Measurements from ENCODE around the gene EFCAB8.
"Not testable (repeated sequence)": the region's sequence is repeated elsewhere in the genome, so short reads cannot be mapped to it uniquely, and the experiment has no call there.

Gene EFCAB8

GRCh38 chr20:32957459-32957858 is 98.7 kb downstream of the EFCAB8 start:
- no peak for DNase-seq (ENCODE audit: low spot score)

- DNase-seq (ENCODE audit: low spot score) = no peak
These were observed 99.9 kb downstream of the EFCAB8 start for GRCh38 chr20:32958574-32958973.

DNA sequence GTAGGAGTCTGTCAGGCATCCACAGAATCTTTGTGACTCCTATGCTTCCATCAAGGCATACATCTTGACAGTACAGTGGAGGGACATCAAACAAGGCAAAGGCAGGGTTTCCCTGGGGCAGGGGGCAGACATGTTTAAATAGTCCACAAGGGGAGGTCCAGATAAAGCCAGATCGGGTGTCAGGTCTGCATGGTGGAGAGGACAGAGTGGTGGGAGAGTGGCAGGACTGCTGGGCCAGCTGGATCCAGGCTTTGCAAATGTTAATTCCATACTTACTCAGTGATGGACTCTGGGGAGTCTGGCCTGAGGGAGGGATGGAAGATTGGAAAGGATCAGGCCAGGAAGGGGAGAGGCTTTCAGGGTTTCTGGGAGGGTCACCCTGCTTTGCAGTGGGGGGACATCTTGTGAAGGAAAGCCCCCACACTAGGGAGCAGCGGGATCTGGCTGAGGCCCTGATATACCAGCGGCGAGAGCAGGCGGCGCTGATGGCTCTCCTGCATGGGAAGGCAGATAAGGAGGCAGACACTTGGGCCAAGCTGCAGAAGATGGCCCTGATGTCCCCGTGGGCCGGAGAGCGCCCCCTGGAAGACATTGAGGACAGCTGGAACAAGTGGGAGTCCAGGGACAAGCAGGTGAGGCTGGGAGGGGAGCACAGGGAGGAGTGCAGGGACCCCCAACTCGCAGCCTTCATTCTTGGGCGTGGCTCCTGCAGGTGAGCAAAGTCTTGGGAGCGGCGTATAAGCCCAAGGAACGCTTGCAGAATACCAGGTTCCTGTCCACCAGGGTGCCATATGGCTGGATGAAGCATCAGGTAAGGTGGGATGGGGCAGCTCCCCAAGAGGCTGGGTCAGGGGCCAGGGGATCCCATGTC is 100.9 kb downstream of the EFCAB8 start:
- no peak for DNase-seq (ENCODE audit: low spot score)

- no peak for DNase-seq (ENCODE audit: low spot score)
These were observed 101.4 kb downstream of the EFCAB8 start for GRCh38 chr20:32960222-32960518.

DNA sequence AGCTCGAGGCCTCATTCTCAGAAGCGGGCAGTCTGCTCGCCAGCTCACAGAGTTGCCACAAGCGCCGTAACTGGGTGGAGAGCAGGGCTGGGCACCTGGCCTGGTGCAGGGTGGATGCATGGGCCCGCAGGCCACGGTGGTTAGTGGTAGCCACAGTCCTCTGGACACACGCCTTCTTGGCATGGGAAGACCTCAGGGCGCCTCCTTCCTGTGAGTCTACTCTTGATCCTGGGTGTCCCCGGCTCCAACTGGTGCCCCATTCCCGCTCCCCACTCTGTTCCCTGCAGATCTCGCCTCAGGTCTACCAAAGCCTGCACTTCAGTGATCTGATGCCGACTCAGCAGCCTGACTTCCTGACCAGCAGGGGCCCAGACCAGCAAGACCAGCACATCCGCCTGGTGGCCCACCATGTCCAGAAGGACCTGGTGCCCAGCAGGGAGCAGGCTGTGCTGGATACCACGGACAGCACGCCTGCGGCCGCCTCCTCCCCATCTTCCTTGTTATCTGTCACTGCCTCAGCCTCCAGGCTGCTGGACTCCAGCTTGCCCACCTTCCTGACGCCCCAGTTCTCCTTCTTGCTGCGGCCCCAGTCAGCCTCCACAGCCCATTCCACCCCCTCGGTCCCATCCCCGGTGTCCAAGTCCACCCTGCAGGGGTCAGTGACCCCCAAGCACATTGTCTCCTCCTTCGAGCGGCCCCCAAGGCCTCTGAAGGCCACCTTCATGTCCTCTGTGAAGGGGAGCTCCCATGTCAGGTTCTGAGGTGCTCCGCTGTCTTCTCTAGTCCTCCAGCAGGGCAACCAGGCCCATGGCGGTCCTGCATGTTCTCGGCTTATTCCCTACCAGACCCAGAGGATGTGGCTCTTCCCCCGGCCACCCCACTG is 102.4 kb downstream of the EFCAB8 start:
- no peak for DNase-seq (ENCODE audit: low spot score)

- no peak for DNase-seq (ENCODE audit: low spot score)
These were observed 103.3 kb downstream of the EFCAB8 start for GRCh38 chr20:32962053-32962452.

DNA sequence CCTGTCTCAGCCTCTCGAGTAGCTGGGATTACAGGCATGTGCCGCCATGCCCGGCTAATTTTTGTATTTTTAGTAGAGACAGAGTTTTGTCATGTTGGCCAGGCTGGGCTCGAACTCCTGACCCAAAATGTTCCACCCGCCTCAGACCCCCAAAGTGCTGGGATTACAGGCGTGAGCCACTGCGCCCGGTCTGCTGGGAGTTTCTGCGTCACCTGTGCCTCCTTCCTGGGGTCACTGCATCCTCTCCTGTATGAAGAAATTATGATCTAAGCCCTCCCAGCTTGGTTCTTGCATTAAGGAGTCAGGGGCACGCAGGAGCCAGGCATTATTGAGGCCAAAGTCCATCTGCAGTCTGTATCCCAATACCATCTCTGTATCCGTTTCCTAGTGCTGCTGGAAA is 103.9 kb downstream of the EFCAB8 start:
- not testable (repeated sequence) for DNase-seq (ENCODE audit: low spot score)

DNA sequence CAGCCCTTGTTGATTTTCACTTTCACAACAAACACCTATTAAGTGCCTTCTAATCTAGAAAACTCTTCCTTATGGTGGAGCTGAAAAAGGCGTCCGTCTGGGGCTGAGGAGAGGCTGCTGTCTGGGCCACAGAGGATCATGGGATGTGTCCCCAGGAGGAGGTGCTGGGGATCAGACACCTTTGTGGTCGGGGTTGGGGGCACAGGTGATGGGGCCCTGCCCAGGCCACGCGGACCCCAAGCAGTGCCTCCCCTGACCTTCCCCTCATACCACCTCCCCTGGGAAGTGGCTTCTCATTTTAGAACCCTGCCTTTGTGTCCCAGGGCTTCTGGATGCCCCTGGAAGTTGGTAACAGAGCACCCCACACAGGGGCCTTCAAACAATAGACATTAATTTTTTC is 104.5 kb downstream of the EFCAB8 start:
- DNase-seq (ENCODE audit: low spot score) = no peak

DNA sequence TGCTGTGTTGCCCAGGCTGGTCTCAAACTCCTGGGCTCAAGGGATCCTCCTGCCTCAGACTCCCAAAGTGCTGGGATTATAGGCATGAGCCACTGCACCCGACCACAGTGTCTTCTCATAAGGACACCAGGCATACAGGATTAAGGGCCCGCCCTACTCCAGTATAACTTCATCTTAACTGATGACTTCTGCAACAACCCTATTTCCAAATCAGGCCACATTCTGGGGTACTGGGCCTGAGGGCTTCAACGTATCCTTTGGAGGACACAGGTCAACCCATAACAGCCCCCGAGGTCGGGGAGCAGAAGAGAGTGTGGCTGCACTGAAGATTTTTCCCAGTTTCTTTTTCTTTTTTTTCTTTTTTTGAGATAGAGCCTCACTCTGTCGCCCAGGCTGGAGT is 105.9 kb downstream of the EFCAB8 start:
- DNase-seq (ENCODE audit: low spot score) = no peak

DNA sequence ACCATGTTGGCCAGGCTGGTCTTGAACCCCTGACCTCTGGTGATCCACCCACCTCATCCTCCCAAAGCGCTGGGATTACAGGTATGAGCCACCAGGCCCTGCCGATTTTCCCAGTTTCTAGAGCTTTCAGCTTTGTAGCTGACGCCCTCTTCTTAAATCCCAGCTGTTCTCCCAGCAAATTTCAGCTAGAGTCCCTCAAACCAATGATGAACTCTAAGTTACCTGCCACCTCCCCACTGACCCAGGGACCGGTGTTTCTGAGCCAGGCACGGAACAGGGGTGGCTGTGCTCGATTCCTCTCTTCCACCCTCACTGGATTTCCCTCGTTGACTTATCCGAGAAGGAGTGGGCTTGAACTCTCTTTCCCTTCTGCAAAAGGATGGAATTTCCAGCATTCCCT is 106.4 kb downstream of the EFCAB8 start:
- DNase-seq (ENCODE audit: low spot score) = no peak

DNA sequence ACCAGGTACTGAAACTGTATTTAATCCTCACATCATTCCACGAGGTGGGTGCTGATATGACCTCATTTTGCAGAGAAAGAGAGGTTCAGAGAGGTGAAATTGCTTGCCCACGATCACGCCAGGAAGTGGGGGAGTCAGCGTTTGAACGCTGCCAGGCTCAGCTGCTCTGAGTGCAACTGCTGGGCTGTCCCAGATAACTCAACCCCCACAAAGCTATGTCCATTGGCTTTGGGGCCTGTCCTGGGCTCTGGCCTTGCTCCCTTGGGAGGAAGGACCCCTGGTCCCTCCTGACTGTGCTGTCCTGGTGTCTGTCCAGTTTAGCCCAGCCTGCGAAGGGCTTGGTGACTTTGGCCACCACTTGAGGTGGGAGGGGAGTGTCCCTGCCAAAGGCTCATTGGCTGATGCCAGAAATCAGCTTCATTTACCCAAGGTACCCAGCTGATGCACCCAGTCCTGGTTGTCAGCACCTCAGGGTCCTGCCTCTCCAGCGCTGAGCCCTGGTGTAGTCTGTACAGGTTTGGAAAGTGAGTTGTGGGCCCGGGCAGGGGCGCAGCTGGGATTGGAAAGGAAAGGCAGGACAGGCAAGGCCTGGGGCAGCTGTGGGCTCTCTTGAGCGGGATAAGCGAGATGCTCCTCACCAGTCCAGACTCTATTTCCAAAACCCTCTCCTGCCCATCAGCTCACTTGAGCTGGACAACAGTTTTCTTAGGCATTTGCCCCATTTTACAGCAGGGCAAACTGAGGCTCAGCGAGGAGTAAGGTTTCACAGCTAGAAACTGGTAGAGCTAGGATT is 107.1 kb downstream of the EFCAB8 start:
- DNase-seq (ENCODE audit: low spot score) = no peak

- DNase-seq (ENCODE audit: low spot score) = no peak
These were observed 107.7 kb downstream of the EFCAB8 start for GRCh38 chr20:32966382-32966781.

DNA sequence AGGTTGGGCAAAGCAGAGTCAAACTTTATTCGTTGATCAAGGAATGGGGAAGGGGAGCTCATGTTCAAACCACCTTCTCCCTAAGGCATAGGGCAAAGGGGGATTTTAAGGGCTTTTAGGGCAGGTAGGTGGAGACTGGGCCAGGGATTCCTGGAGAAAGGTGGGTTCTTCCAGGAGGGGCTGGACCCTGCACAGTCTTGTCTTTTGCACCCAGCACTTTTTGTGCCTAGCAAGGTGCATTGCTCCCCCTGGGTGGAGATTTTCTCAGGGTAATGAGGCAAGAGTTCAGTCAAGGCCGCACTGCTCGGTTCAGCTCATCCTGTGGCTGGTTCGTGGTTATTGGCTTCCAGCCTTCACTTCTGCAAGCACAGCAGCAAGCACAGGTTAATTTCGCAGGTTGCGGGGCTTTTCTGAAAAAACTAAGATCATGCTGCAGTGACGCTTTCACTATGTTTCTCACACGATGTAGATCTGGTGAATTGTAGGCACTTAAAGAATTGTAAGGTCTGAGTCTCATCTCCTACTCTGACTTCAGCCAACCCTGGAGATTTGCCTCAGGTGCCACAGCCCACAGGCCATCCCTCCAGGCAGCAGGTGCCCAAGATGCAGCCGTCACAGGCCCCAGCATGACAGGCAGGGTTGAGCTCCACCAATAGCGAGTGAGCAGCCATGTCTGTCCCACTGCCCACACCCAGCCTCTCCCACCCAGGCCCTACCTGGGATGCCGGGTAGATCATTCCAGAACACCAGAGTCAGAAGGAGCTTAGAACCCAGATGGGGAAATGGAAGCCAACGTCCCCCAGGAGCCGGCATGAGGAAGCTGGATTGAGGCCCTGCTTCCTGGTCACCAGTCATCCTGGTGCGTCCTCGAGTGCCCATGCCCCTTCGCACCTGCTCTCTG is 108.4 kb downstream of the EFCAB8 start:
- no peak for DNase-seq (ENCODE audit: low spot score)

GRCh38 chr20:32967961-32968457 is 109.3 kb downstream of the EFCAB8 start:
- no peak for DNase-seq (ENCODE audit: low spot score)

DNA sequence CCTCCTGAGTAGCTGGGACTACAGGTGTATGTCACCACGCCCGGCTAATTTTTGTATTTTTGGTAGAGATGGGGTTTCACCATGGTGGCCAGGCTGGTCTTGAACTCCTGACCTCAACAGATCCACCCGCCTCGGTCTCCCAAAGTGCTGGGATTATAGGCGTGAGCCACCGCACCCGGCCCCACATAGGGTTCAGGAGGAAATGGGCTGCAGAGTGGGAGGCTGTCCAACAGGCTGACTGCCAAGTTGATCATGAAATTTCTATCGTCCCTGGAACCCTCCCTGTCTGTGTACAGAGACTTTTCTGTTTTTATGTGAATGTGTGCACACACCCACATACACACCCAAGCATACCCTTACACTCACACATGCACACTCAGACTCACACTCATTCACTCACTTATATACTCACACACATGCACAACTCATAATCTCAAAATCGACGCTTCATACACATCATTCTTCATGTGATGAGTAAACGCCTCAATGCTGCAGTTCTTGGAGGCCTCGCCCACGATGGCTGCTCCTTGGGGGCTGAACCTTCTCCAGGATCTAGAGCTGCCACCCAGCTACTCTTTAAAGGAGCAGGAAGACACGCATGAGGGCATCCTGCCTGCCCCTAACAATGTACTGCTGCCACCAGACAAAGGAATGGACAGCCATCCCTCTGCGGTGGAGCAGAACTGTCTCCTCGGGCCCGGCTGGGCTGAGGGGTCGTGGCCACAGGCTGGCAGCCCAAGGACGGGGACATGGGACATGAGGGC is 109.9 kb downstream of the EFCAB8 start:
- no peak for DNase-seq (ENCODE audit: low spot score)

GRCh38 chr20:32969356-32970114 is 110.8 kb downstream of the EFCAB8 start:
- no peak for DNase-seq (ENCODE audit: low spot score)

GRCh38 chr20:32970115-32970972 is 111.6 kb downstream of the EFCAB8 start:
- DNase-seq (ENCODE audit: low spot score) = no peak

DNA sequence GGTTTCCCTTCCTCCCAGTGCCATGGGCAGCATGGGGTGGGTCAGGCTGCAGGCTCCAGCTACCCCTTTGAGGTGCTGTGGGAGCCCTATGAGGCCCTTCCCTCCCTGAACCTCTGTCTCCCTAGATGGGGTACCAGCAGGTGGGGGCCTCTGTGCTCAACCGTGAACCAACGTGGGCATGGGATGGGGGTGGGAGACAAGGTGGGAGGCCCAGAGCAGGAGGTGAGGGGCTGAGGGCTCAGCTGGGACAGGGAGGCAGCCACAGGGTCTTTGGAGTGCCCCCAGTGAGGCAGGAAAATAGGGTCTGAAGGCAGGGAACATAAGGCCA is 112.2 kb downstream of the EFCAB8 start:
- DNase-seq (ENCODE audit: low spot score) = no peak

- no peak for DNase-seq (ENCODE audit: low spot score)
These were observed 113.0 kb downstream of the EFCAB8 start for GRCh38 chr20:32971703-32972161.

Data from SW480 (cell line).